Upper lobe of left lung (tissue), 6 donors: ENCODE results near the gene SLC48A1. TPM values are rescaled to one million over a fixed set of nuclear protein-coding genes. Genes with fewer than 3 reads are reported as not detected.
A peak's percentile ranks its signal among the peaks of the same experiment; 100 is the strongest.

Source experiments
- ATAC-seq, 2 donors: fragments of 200-7000 bp; cut with Tn5 transposase; one replicate each; pipeline ENCODE4 v1.9.1; 2022; ENCODE audit warnings: mild to moderate bottlenecking in 2 of 2, moderate library complexity in 2 of 2; ENCODE audit not compliant: low FRiP score in 2 of 2
- DNase-seq, 2 donors: peaks; one replicate each; pipeline ENCODE4 v3.0.0-alpha.2; 2019 to 2020
- H3K27ac ChIP-seq, 4 donors: fragments of 200-600 bp; sonication (generic); one replicate each; pipeline ENCODE4 v1.5.1; 2016 to 2019
- H3K27me3 ChIP-seq, 4 donors: fragments of 200-600 bp; sonication (generic); one replicate each; pipeline ENCODE4 v1.5.1; 2017 to 2019
- H3K36me3 ChIP-seq, 4 donors: fragments of 200-600 bp; sonication (generic); one replicate each; pipeline ENCODE4 v1.5.1; 2016 to 2019
- H3K4me1 ChIP-seq, 4 donors: fragments of 200-600 bp; sonication (generic); one replicate each; pipeline ENCODE4 v1.5.1; 2018 to 2019
- H3K4me3 ChIP-seq, 4 donors: fragments of 200-600 bp; sonication (generic); one replicate each; pipeline ENCODE4 v1.5.1; 2017 to 2019; ENCODE audit warnings: mild to moderate bottlenecking in 2 of 4, moderate library complexity in 1 of 4
- H3K9me3 ChIP-seq, 4 donors: fragments of 200-600 bp; sonication (generic); one replicate each; pipeline ENCODE4 v1.5.1; 2018 to 2019
- EP300 ChIP-seq, 4 donors: sonication (generic); formaldehyde crosslinking; IDR thresholded peaks; one replicate each; pipeline ENCODE4 v1.5.1; 2017; ENCODE audit warnings: antibody characterized with exemption in 4 of 4, control low read depth in 2 of 4
- POLR2A ChIP-seq, 4 donors: fragments of 450-650 bp; IDR thresholded peaks; one replicate each; pipeline ENCODE4 v1.5.1; 2016 to 2017; ENCODE audit warnings: antibody characterized with exemption in 4 of 4, mild to moderate bottlenecking in 2 of 4
- POLR2AphosphoS5 ChIP-seq, 2 donors: sonication (generic); formaldehyde crosslinking; IDR thresholded peaks; one replicate each; pipeline ENCODE4 v1.5.1; 2017; ENCODE audit warnings: antibody characterized with exemption in 2 of 2
- WGBS, 2 donors: methylation state at CpG; one replicate each; pipeline ENCODE4 v1.1.5; 2017 to 2018; 5-methylcytosine and 5-hydroxymethylcytosine counted together
- total RNA-seq, 6 donors: library from RNA; depleted of rRNA in 4 of 6; stranded (reverse); fragments of >200 nt in 4 of 6; gene quantifications; one replicate each; pipeline versions ENCODE4 v1.1.0 to v1.2.1, GENCODE V29; 2016 to 2021
- TF ChIP-seq, protein P1 (sequence below), 6 experiments: fragments of 450-650 bp in 4 of 6; fragments of 200-600 bp in 2 of 6; sonication (generic) in 2 of 6; IDR thresholded peaks; one replicate each; pipeline ENCODE4 v1.5.1; 2016 to 2019; ENCODE audit warnings: antibody characterized with exemption in 6 of 6
- donor health status: DM: no; HTN: no; CAD: no; lungs with moderate emphysema.
- donor health status: DM: no; HTN: yes; CAD: no; lungs with severe emphysema.

Gene SLC48A1
- total RNA-seq, 6 donors from 2014 or later = 26.5 to 36.5 (median 33.9) TPM

DNA sequence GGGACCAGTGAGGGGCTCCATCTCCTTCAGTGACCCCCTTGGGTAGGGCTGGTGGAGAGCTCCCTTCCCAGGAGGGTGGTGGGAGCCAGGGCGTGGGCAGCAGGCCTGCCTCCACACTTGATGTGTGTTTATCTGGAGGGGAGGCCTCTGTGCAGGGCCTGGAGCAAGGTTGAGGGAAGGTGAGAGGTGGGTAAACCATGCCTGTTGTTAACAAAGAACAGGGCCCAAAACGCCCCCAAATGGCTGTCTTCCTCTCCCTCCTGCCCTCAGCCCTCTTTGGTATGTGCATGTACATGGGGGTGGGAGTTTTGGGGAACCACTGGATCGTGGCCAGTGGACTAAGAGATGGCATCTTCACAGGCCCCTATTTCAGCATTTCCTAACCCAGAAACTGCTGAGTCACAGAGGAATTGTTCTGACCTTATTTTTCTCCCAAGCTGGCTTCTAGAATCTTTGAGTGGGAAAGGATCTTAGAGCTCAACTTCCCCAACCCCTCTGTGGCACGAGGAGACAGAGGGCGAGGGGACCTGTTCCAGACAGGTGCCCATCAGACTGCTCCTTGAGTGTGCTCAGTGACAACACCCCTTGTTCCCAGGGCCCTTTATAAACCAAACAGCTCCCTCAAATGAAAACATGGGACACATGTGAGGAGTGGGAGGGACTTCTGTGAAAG, 3.6 kb downstream of the SLC48A1 start:
- ATAC-seq (no peak), DNase-seq (no peak)
- Histone ChIP-seq H3K27me3 (no peaks in the 10 kb centered on the region), H3K9me3 (no peaks in the 10 kb centered on the region), H3K4me3 (no peak overlapping the region), H3K27ac (peak overlapping the region; percentile 27 to 90 (median 76)), H3K36me3 (peaks cover 0 to 14% (median 5%) of the 10 kb centered on the region in 4 donors), H3K4me1 (peaks cover 65 to 74% (median 66%) of the 10 kb centered on the region in 4 donors)
- WGBS, 2 donors = 52 to 59% methylated on average over 5 of the region's 5 CpGs
- TF ChIP-seq POLR2A (IDR thresholded peaks at IDR 0.05) = no peak
- TF ChIP-seq EP300 (IDR thresholded peaks at IDR 0.05) = no peak
- TF ChIP-seq POLR2AphosphoS5 (IDR thresholded peaks at IDR 0.05) = no peak
- TF ChIP-seq, protein P1, sequence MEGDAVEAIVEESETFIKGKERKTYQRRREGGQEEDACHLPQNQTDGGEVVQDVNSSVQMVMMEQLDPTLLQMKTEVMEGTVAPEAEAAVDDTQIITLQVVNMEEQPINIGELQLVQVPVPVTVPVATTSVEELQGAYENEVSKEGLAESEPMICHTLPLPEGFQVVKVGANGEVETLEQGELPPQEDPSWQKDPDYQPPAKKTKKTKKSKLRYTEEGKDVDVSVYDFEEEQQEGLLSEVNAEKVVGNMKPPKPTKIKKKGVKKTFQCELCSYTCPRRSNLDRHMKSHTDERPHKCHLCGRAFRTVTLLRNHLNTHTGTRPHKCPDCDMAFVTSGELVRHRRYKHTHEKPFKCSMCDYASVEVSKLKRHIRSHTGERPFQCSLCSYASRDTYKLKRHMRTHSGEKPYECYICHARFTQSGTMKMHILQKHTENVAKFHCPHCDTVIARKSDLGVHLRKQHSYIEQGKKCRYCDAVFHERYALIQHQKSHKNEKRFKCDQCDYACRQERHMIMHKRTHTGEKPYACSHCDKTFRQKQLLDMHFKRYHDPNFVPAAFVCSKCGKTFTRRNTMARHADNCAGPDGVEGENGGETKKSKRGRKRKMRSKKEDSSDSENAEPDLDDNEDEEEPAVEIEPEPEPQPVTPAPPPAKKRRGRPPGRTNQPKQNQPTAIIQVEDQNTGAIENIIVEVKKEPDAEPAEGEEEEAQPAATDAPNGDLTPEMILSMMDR (IDR thresholded peaks at IDR 0.05) = no peak

DNA sequence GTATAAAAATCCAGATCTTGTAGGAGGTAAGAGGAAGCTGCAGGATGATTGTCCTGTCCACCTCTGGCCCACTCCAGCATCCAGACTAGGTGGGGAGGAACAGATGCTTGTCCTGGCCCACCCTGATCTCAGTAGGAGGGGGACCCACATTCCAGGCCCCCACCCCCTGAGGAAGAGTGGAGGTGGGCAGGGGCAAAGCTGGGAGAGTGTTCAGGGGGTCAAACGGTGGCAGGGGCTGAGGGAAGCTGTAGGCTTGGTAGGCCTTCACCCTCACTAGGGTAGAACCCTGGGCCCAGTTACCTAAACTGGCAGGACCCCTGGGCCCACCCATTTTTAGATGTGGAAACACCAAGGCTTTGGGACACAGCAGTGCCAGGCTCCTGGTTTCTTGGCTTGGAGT, 4.1 kb downstream of the SLC48A1 start:
- no peak for DNase-seq
- Histone ChIP-seq H3K9me3 (no peaks in the 10 kb centered on the region), H3K4me1 (peaks cover 63 to 71% (median 66%) of the 10 kb centered on the region in 4 donors), H3K4me3 (no peak overlapping the region), H3K27ac (peak overlapping the region; percentile 27 to 90 (median 76)), H3K36me3 (peaks cover 0 to 19% (median 11%) of the 10 kb centered on the region in 4 donors), H3K27me3 (no peaks in the 10 kb centered on the region)
- no peak for ATAC-seq
- WGBS, 2 donors = 75 to 91% methylated on average over 1 of the region's 1 CpG
- TF ChIP-seq POLR2AphosphoS5 (IDR thresholded peaks at IDR 0.05) = no peak
- no peak for TF ChIP-seq EP300 (IDR thresholded peaks at IDR 0.05)
- no peak for TF ChIP-seq POLR2A (IDR thresholded peaks at IDR 0.05)
- TF ChIP-seq, protein P1 (IDR thresholded peaks at IDR 0.05) = no peak

DNA sequence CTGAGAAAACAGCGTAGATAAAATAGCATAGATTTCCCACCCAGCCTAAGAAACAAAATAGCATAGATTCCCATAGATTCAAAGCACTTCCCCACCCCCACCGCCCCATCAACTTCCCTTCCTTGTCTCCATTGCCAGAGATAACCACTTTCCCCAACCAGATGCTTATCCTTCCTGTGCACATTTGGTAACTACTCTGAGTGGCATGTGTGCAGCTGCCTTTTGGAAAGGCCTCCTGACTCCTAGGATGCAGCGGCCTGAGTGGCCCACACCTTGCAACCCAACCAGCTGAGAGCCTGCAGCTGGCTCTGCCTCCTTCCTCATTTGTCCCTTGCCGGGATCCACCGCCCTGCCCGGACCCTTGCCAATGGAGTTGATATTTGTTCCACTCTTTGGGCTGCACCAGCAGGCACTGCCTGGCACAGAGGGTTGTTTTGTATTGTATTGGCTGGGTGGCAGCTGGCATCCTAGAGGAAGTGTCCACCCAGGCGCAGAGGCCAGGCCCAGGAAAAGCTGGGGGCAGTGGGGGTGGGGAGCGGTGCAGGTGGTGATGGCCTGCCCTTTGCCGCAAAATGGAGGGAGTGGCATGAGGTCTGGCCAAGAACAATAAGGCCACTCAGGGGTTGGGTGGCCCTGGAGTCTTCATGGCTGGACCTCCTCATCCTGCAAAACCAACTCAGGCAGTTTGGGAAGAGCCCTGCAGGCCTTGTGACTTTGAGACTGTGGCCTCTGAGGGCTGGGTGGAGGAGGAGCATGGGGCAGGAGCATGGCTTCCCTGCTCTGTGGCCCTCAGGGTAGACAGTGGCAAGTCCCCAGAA, 4.9 kb downstream of the SLC48A1 start:
- ATAC-seq = no peak
- WGBS, 2 donors = 36 to 41% methylated on average over 9 of the region's 9 CpGs
- no peaks in the 10 kb centered on the region for H3K9me3 ChIP-seq
- H3K27me3 ChIP-seq = no peaks in the 10 kb centered on the region
- peaks cover 0 to 27% (median 19%) of the 10 kb centered on the region in 4 donors for H3K36me3 ChIP-seq
- peaks cover 56 to 64% (median 60%) of the 10 kb centered on the region in 4 donors for H3K4me1 ChIP-seq
- H3K27ac ChIP-seq = peak overlapping the region; percentile 27 to 90 (median 76)
- peak in 1 of 2 donors; percentile 41 for TF ChIP-seq POLR2AphosphoS5 (IDR thresholded peaks at IDR 0.05)
- no peak for TF ChIP-seq EP300 (IDR thresholded peaks at IDR 0.05)
- no peak overlapping the region for H3K4me3 ChIP-seq
- no peak for DNase-seq

DNA sequence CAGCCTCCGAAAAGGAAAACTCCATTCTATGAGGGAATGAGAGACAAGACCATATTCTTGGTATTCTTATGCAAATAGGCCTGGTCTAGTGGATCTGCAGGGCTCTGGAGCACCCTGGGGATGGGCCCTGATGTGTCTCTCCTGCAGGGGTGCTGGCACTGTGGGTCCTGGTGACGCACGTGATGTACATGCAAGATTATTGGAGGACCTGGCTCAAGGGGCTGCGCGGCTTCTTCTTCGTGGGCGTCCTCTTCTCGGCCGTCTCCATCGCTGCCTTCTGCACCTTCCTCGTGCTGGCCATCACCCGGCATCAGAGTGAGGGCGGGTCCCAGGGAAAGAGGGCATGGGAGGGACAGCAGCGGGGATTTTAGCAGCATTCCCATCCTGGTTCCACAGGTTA, 5.8 kb downstream of the SLC48A1 start:
- H3K36me3 ChIP-seq = peaks cover 0 to 37% (median 28%) of the 10 kb centered on the region in 4 donors
- 65 to 71% methylated on average over 5 to 14 of the region's 14 CpGs for WGBS, 2 donors
- H3K27ac ChIP-seq = peak overlapping the region in 1 of 4 donors; percentile 83
- DNase-seq = no peak
- ATAC-seq = no peak
- H3K9me3 ChIP-seq = no peaks in the 10 kb centered on the region
- H3K27me3 ChIP-seq = no peaks in the 10 kb centered on the region
- no peak for TF ChIP-seq POLR2A (IDR thresholded peaks at IDR 0.05)
- no peak for TF ChIP-seq EP300 (IDR thresholded peaks at IDR 0.05)
- TF ChIP-seq POLR2AphosphoS5 (IDR thresholded peaks at IDR 0.05) = no peak
- H3K4me1 ChIP-seq = peaks cover 53 to 65% (median 57%) of the 10 kb centered on the region in 4 donors
- H3K4me3 ChIP-seq = no peak overlapping the region

DNA sequence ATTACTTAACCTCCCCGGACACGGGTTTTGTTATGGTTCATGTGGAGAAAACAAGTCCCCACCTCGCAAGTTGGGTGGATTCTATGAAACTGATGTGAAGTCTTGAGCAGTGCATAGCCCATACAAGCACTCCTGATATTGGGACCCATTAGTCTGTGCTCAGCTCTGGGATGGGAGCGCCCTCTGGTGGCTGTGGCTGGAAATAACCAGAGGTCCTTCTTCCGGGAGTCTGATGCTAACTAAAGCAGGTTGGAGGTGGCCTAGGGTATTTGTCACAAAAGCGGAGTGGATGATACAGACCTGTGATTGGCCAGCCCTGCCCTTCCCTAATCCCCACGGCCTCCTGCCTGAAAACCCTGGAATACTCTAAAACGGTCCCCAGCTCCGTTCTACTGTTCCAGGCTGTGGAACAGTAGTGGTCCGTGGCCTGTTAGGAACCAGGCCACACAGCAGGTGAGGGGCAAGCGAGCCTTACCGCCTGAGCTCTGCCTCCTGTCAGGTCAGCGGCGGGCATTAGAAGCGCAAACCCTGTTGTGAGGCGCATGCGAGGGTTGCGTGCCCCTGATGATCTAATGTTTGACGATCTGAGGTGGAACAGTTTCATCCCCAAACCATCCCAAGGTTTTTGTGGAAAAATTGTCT, 6.4 kb downstream of the SLC48A1 start:
- Histone ChIP-seq H3K27ac (peak overlapping the region in 3 of 4 donors; percentile 18 to 30 (median 22)), H3K4me1 (peaks cover 48 to 60% (median 51%) of the 10 kb centered on the region in 4 donors)

More for the DNA sequence above, 6.4 kb downstream of the SLC48A1 start:
- no peak overlapping the region for H3K4me3 ChIP-seq
- no peaks in the 10 kb centered on the region for H3K9me3 ChIP-seq
- peak in 1 of 2 donors; percentile 91 for DNase-seq
- H3K27me3 ChIP-seq = no peaks in the 10 kb centered on the region
- 13 to 40% methylated on average over 9 to 19 of the region's 19 CpGs for WGBS, 2 donors
- H3K36me3 ChIP-seq = peaks cover 5 to 42% (median 33%) of the 10 kb centered on the region in 4 donors
- TF ChIP-seq, protein P1 (IDR thresholded peaks at IDR 0.05) = peak; percentile 84 to 94 (median 93)
- TF ChIP-seq POLR2AphosphoS5 (IDR thresholded peaks at IDR 0.05) = no peak
- no peak for TF ChIP-seq EP300 (IDR thresholded peaks at IDR 0.05)
- no peak for TF ChIP-seq POLR2A (IDR thresholded peaks at IDR 0.05)
- peak; percentile 89 for ATAC-seq
